GM12878 (cell line): ENCODE measurements around the gene ARL5A. TPM values are rescaled to one million over a fixed set of nuclear protein-coding genes. Genes with fewer than 3 reads are reported as not detected.

ENCODE experiments used
- ATAC-seq: fragments of 200-7000 bp; cut with Tn5 transposase; 3 replicates; pipeline ENCODE4 v1.9.1; 2020; ENCODE audit warnings: mild to moderate bottlenecking, moderate library complexity
- BruUV-seq: library from RNA; stranded (reverse); fragments of 400-500 nt; replicated peaks from 2 replicates; lab custom pipeline; 2021; lab: Mats Ljungman, UMichigan
- CTCF ChIA-PET: fragments of 300-600 bp; sonication (Branson Sonifier 250); formaldehyde crosslinking; extraction: SDS; loops from one replicate; lab custom pipeline; 2021; ENCODE audit warnings: inconsistent platforms; lab: Yijun Ruan, JAX
- POLR2A ChIA-PET: fragments of 350-600 bp; formaldehyde crosslinking; extraction: SDS; loops from one replicate; lab custom pipeline; 2021; ENCODE audit warnings: inconsistent platforms; lab: Charles Lee
- RAD21 ChIA-PET: fragments of 300-600 bp; sonication (Branson Sonifier 250); formaldehyde crosslinking; loops from one replicate; lab custom pipeline; 2023; ENCODE audit warnings: antibody characterized with exemption; ENCODE audit not compliant: unreplicated experiment; lab: Charles Lee
- SMC1A ChIA-PET: fragments of 300-600 bp; sonication (Branson Sonifier 250); formaldehyde crosslinking; loops from one replicate; lab custom pipeline; 2023; ENCODE audit not compliant: unreplicated experiment, uncharacterized antibody; lab: Charles Lee
- DNase-seq: peaks from one replicate; pipeline ENCODE4 v3.0.0-alpha.2; 2011; ENCODE audit warnings: low read depth, low spot score
- FAIRE-seq: peaks from 3 replicates; lab custom pipeline; 2011; peaks lifted over from hg19 to GRCh38; lab: Jason Lieb, UNC
- H2AFZ ChIP-seq: 2 replicates; pipeline ENCODE4 v1.6.0; 2011; ENCODE audit warnings: low read depth, low read length, control low read depth; ENCODE audit not compliant: control insufficient read depth
- H3K27ac ChIP-seq: 2 replicates; pipeline ENCODE4 v1.5.1; 2011; ENCODE audit warnings: control low read depth; ENCODE audit not compliant: control insufficient read depth, insufficient read depth
- H3K27me3 ChIP-seq, 2 experiments: replicated peaks in 1 of 2; 2 replicates each; pipeline versions ENCODE4 v1.6.0 to v1.6.1; 2011; ENCODE audit warnings: low read length in 1 of 2; ENCODE audit not compliant: control insufficient read depth in 2 of 2, insufficient read depth in 2 of 2
- H3K36me3 ChIP-seq, 2 experiments: 2 replicates each; pipeline ENCODE4 v1.5.1; 2011; ENCODE audit warnings: low read length in 1 of 2; ENCODE audit not compliant: control insufficient read depth in 2 of 2, insufficient read depth in 2 of 2
- H3K4me1 ChIP-seq: 2 replicates; pipeline ENCODE4 v1.6.1; 2011; ENCODE audit warnings: mild to moderate bottlenecking, low read length, moderate library complexity, mixed read lengths; ENCODE audit not compliant: control insufficient read depth, insufficient read depth
- H3K4me2 ChIP-seq: 2 replicates; pipeline ENCODE4 v1.6.0; 2011; ENCODE audit warnings: control low read depth; ENCODE audit not compliant: control insufficient read depth, insufficient read depth
- H3K4me3 ChIP-seq: fragments of 200-600 bp; sonication (generic); 2 replicates; pipeline ENCODE4 v1.5.1; 2016
- H3K79me2 ChIP-seq: 2 replicates; pipeline ENCODE4 v1.6.0; 2011; ENCODE audit warnings: low read length; ENCODE audit not compliant: control insufficient read depth, insufficient read depth
- H3K9ac ChIP-seq: 2 replicates; pipeline ENCODE4 v1.8.0; 2011; ENCODE audit warnings: low read length, control low read depth, mixed read lengths; ENCODE audit not compliant: control insufficient read depth, insufficient read depth
- H3K9me3 ChIP-seq: replicated peaks from 3 replicates; pipeline ENCODE4 v1.5.1; 2011; ENCODE audit warnings: mild to moderate bottlenecking, low read length; ENCODE audit not compliant: control insufficient read depth, insufficient read depth
- H4K20me1 ChIP-seq: 2 replicates; pipeline ENCODE4 v1.6.0; 2011; ENCODE audit not compliant: control insufficient read depth, insufficient read depth
- ATF7 ChIP-seq: fragments of 450-650 bp; IDR thresholded peaks from 2 replicates; pipeline ENCODE4 v1.6.1; 2016; ENCODE audit warnings: low read depth, mild to moderate bottlenecking
- CTCF ChIP-seq, 3 experiments: IDR thresholded peaks in 2 of 3; conservative IDR thresholded peaks in 1 of 3; 2 replicates each; pipeline ENCODE4 v1.5.1; 2011; ENCODE audit warnings: low read depth in 3 of 3, low read length in 3 of 3, mild to moderate bottlenecking in 3 of 3, control low read depth in 2 of 3, moderate library complexity in 2 of 3, inconsistent platforms in 1 of 3, mixed read lengths in 1 of 3; ENCODE audit not compliant: control insufficient read depth in 2 of 3, insufficient read depth in 1 of 3; ENCODE audit errors: extremely low read depth in 1 of 3
- ETV6 ChIP-seq, 2 experiments: fragments of 450-650 bp in 1 of 2; IDR thresholded peaks in 1 of 2; conservative IDR thresholded peaks in 1 of 2; 2 replicates each; pipeline ENCODE4 v1.6.1; 2014; ENCODE audit warnings: antibody characterized with exemption in 1 of 2, borderline replicate concordance in 1 of 2, low read depth in 1 of 2, mild to moderate bottlenecking in 1 of 2, moderate library complexity in 1 of 2
- FOS ChIP-seq: IDR thresholded peaks from 3 replicates; pipeline ENCODE4 v1.6.1; 2011; ENCODE audit warnings: borderline replicate concordance; ENCODE audit not compliant: insufficient read length; ENCODE audit errors: extremely low read depth
- PKNOX1 ChIP-seq: fragments of 450-650 bp; IDR thresholded peaks from 2 replicates; pipeline ENCODE4 v1.6.1; 2016; ENCODE audit warnings: mild to moderate bottlenecking
- SMARCA5 ChIP-seq: fragments of 450-650 bp; IDR thresholded peaks from 2 replicates; pipeline ENCODE4 v1.6.1; 2017; ENCODE audit warnings: mild to moderate bottlenecking
- STAT3 ChIP-seq: IDR thresholded peaks from 2 replicates; pipeline ENCODE4 v1.6.1; 2011; ENCODE audit warnings: low read depth, low read length, improper control_type of control experiment
- USF1 ChIP-seq: IDR thresholded peaks from 2 replicates; pipeline ENCODE4 v1.6.1; 2011; ENCODE audit warnings: borderline replicate concordance, low read depth, mild to moderate bottlenecking, moderate library complexity, mixed read lengths, low read length; ENCODE audit not compliant: insufficient read depth; ENCODE audit errors: extremely low read length
- ZNF217 ChIP-seq: fragments of 450-650 bp; IDR thresholded peaks from 2 replicates; pipeline ENCODE4 v1.6.1; 2017; ENCODE audit warnings: antibody characterized with exemption, mild to moderate bottlenecking
- WGBS: methylation state at CpG from one replicate; pipeline ENCODE4 v1.1.6; 2016; ENCODE audit warnings: low lambda C conversion rate; ENCODE audit not compliant: insufficient replicate concordance, insufficient coverage; ENCODE audit errors: missing lambda C conversion rate; 5-methylcytosine and 5-hydroxymethylcytosine counted together
- in situ Hi-C: fragments of 300-500 bp; cut with MboI; formaldehyde crosslinking; loops from 9 replicates; pipeline ENCODE4 v1.14.3; 2018; ENCODE audit warnings: mixed read lengths
- intact Hi-C: fragments of 100-400 bp; cut with micrococcal nuclease; formaldehyde crosslinking; loops from one replicate; pipeline ENCODE4 v1.14.2; 2022; ENCODE audit not compliant: unreplicated experiment
- polyA plus RNA-seq, 11 experiments: library from polyadenylated mRNA; depleted of rRNA in 4 of 11; unstranded in 6 of 11; stranded (reverse) in 5 of 11; fragments of >200 nt; fragmentation: Nextera tagmentation in 4 of 11; fragmentation: Illumina TruSeq in 1 of 11; extraction: Ambion mirVana in 4 of 11; extraction: Trizol in 1 of 11; gene quantifications; 1 replicate in 1 of 11; 2 replicates in 10 of 11; pipeline versions ENCODE4 v1.2.1 to v1.2.3, GENCODE V29; 2011 to 2016; ENCODE audit warnings: inconsistent platforms in 2 of 11, missing spikeins in 2 of 11, low read depth in 1 of 11
- total RNA-seq, 4 experiments: library from RNA; depleted of rRNA in 3 of 4; stranded (reverse); fragments of >200 nt in 3 of 4; fragmentation: Illumina TruSeq in 1 of 4; extraction: Trizol in 1 of 4; gene quantifications; 2 replicates each; pipeline versions ENCODE4 v1.2.1 to v1.2.3, GENCODE V29; 2013 to 2021

The ARL5A gene
- total and polyA plus RNA-seq, 10 of the 15 experiments (the other 5 are each of a cell fraction or from before 2014, with no cell fraction given): 9.4 to 52.9 (median 32.0) TPM

- TF ChIP-seq CTCF (IDR thresholded peaks at IDR 0.05 in 2 of 3, conservative IDR thresholded peaks at IDR 0.05 in 1 of 3; ENCODE audit: control insufficient read depth in 2 of 3, extremely low read depth in 1 of 3, insufficient read depth in 1 of 3, low read depth in 3 of 3, low read length in 3 of 3) (no peak), FOS (no peak), ZNF217 (no peak), SMARCA5 (no peak), ATF7 (no peak), ETV6 (conservative IDR thresholded peaks at IDR 0.05 in 1 of 2, IDR thresholded peaks at IDR 0.05 in 1 of 2; ENCODE audit: borderline replicate concordance in 1 of 2, low read depth in 1 of 2) (no peak), STAT3 (no peak), PKNOX1 (no peak)
Observed at GRCh38 chr2:151844211-151844896, 16.1 kb upstream of the ARL5A start (continued).

GRCh38 chr2:151843691-151844061, 15.5 kb upstream of the ARL5A start:
- no peak overlapping the region for H3K4me3 ChIP-seq
- no peak for ATAC-seq
- no peak for FAIRE-seq
- POLR2A ChIA-PET: no interaction called here
- BruUV-seq: no TSS peak
- peak overlapping the region; percentile 21; the same call in 1 of the 2 replicates for H3K27ac ChIP-seq
- no peaks in the 10 kb centered on the region for H3K36me3 ChIP-seq
- peak overlapping the region; percentile 30; the same call in 1 of the 2 replicates for H3K4me2 ChIP-seq
- 100% methylated on average over 1 of the region's 1 CpG for WGBS
- no peaks in the 10 kb centered on the region for H4K20me1 ChIP-seq
- H3K9ac ChIP-seq: no peak overlapping the region
- DNase-seq: no peak
- CTCF ChIA-PET: no interaction called here
- no peaks in the 10 kb centered on the region for H3K27me3 ChIP-seq
- TF ChIP-seq USF1: no peak
- TF ChIP-seq, all 136 proteins: peak for 0
- ChIA-PET RAD21 (no interaction called here), SMC1A (interaction anchor here (3.0 kb wide), 1 partner anchor 18 kb away, joined by 11 read pairs; no protein-coding TSS in a partner anchor)
- H3K4me1 ChIP-seq: peaks cover 40% of the 10 kb centered on the region
- H2AFZ ChIP-seq: no peak overlapping the region
- no peaks in the 10 kb centered on the region for H3K79me2 ChIP-seq
- in situ Hi-C loops (loop anchor here (10.0 kb wide), 1 partner anchor 321 kb away; no protein-coding TSS in a partner anchor), intact Hi-C loops (no loop called here)
- no peaks in the 10 kb centered on the region for H3K9me3 ChIP-seq
